GM23338 (cell line): ENCODE data around the gene HOXD8.

Source experiments
- CREB1 ChIP-seq: fragments of 250-450 bp; sonication (Bioruptor Pico); IDR thresholded peaks from 2 replicates; pipeline ENCODE4 v1.5.0; 2020; ENCODE audit warnings: low read depth, mild to moderate bottlenecking, moderate library complexity
- CTCF ChIP-seq, 2 experiments: fragments of 200-600 bp in 1 of 2; sonication (generic) in 1 of 2; conservative IDR thresholded peaks; 2 replicates each; pipeline versions ENCODE4 v1.5.1 to v1.6.1; 2016 to 2017; ENCODE audit warnings: antibody characterized with exemption in 2 of 2, low read depth in 2 of 2, mild to moderate bottlenecking in 2 of 2, moderate library complexity in 1 of 2
- POLR2AphosphoS5 ChIP-seq: IDR thresholded peaks from 2 replicates; pipeline ENCODE4 v1.6.1; 2016; ENCODE audit warnings: antibody characterized with exemption, low read depth

GRCh38 chr2:176166272-176166671 is 36.8 kb downstream of the HOXD8 start:
- no peak for TF ChIP-seq CTCF (conservative IDR thresholded peaks at IDR 0.05; ENCODE audit: low read depth in 2 of 2)
- no peak for TF ChIP-seq POLR2AphosphoS5
- no peak for TF ChIP-seq CREB1 (CRISPR knock-in tag)
